ENCODE data around the gene SFTA2. TPM values are rescaled to one million over a fixed set of nuclear protein-coding genes. Genes with fewer than 3 reads are reported as not detected.
"Not testable (repeated sequence)": the region's sequence is repeated elsewhere in the genome, so short reads cannot be mapped to it uniquely, and the experiment has no call there.

SFTA2 gene
- total RNA-seq, 1 donor from 2014 or later = not detected

- DNase-seq = peak; percentile 21
These were observed 10.5 kb upstream of the SFTA2 start for GRCh38 chr6:30942338-30943060.

GRCh38 chr6:30940361-30940986 lies 8.5 kb upstream of the SFTA2 start, which contains the start of gene MUCL3:
MUCL3 (plus strand) TSS chr6:30940973; CDS start chr6:30941000, 27 bp downstream.
- DNase-seq = no peak

GRCh38 chr6:30939473-30939872 lies 7.5 kb upstream of the SFTA2 start:
- no peak for DNase-seq

- DNase-seq = no peak
These were observed 6.8 kb upstream of the SFTA2 start for GRCh38 chr6:30938730-30939129.

- DNase-seq = no peak
These were observed 5.3 kb upstream of the SFTA2 start for GRCh38 chr6:30937265-30937664.

- no peak for DNase-seq
These were observed 3.0 kb upstream of the SFTA2 start for GRCh38 chr6:30935018-30935417.

GRCh38 chr6:30932665-30933365 lies 845 bp upstream of the SFTA2 start:
- no peak for DNase-seq

- DNase-seq = no peak
These were observed 698 bp downstream of the SFTA2 start for GRCh38 chr6:30931272-30931671.

- DNase-seq = no peak
These were observed 1.5 kb downstream of the SFTA2 start for GRCh38 chr6:30930506-30930905.

DNA sequence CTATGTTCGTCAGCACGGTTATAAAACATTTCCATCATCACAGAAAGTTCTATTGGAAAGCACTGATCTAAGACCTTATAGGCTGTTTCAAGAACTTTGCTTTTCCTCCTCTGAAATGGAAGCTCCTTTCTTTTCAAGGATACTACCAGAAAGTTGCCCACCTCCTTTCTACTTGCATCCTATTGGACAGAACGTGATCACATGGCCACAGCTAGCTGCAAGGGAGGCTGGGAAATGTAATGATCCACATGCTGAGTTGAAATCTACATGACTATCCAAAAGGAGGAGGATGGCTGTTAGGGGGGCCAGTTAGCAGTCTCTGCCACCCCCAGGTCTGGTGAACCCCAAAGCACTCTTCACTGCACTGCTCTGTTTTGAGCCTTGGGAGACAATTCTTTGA lies 3.3 kb downstream of the SFTA2 start:
- DNase-seq = no peak

- DNase-seq = not testable (repeated sequence)
These were observed 4.9 kb downstream of the SFTA2 start for GRCh38 chr6:30927080-30927479.

DNA sequence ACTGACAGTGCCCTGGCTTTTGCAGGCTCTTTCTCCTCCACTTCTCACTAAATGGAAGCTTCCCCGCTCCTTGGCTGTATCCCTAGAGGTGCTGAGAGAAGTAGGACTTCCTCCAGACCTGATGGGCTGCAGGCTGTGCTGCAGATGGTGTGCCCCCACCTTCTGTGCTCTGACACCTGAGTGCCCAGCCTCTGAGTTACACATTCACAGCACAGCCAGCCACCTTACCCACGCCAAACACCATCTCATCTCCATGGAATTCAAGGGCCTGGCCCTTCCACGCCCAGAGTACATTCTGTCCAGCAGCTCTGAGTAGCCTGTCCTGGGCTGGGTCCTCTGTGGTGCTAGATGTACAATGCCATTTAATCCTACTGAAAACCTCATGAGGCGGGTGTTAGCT lies 5.3 kb downstream of the SFTA2 start:
- no peak for DNase-seq

DNA sequence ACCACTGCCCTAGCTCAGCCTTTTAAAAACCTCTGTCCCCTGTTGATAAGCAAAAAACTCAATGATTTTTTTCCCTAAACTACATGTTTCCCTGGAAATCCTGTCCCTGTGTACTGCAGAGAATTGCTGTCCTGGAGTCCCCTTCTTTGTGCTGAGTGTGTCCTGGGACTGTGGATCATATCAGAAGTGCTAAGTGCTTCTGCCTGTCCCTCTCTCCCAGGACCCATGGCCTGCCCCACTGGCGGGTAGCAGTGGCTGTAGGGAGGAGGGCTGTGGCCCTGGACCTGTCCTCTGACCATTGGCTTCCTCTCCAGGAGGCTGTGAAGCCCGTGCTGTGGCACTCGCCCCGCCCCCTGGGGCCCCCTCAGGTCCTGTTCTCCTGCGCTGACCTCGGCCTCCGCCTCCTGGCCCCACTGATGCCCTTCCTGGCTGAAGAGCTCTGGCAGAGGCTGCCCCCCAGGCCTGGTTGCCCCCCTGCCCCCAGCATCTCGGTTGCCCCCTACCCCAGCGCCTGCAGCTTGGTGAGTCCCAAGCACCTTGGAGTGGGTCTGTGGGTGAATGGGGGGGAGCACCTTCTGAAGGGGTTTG lies 7.8 kb downstream of the SFTA2 start:
- not testable (repeated sequence) for DNase-seq

GRCh38 chr6:30922447-30922852 lies 9.5 kb downstream of the SFTA2 start:
- DNase-seq = no peak

DNA sequence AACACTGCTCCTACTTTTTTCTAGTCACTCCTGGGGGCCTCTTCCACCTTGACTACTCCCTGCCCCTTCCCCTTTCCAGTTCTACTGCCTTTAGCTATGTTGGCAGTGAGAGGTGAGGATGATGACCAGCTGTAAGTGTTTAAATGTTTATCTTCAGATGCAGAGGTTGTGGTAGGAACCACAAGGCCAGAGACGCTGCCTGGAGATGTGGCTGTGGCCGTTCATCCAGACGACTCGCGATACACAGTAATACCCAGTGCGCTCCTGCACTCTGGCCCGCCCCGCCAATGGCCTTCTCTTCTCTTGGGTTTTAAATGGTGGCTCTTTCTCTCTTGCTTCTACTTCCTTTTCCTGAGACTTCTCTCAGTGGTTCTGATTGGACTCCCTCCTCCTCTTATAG lies 13.3 kb downstream of the SFTA2 start:
- no peak for DNase-seq

DNA sequence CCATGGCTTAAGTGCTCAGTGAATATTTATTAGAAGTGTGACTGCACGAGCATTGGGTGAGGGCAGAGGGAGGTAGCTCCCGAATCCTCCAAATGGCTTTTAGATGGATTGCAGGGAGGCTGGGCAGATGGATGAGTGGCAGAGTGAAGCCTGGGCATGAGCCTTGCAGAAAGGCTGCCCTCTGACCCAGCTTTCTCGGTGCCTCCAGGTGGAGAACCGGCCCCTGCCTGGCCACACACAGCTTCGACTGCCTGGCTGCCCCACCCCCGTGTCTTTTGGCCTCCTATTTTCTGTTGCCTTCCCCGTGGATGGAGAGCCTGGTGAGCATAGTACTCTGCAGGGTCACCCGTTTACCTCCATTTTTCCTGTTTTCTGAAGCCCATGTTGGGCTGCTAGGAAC lies 14.5 kb downstream of the SFTA2 start:
- no peak for DNase-seq

GRCh38 chr6:30917041-30917440 lies 14.9 kb downstream of the SFTA2 start:
- no peak for DNase-seq

DNA sequence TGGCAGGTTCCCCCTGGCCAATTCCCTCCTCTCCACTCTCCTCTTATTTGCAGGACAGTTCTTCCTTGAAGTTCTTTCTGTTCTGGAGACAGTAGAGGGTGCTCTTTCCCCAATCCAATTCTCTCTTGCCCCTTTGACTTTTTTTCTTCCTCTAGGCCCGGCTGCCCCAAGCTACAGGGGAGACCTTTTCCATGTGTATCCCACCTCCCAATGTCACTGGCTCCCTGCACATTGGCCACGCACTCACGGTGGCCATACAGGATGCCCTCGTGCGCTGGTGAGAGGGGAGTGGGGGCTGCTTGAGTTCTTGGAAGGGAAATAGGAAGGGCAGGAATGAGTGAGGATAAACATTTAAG lies 16.4 kb downstream of the SFTA2 start:
- DNase-seq = peak; percentile 35

- no peak for DNase-seq
These were observed 16.9 kb downstream of the SFTA2 start for GRCh38 chr6:30914854-30915590.

DNA sequence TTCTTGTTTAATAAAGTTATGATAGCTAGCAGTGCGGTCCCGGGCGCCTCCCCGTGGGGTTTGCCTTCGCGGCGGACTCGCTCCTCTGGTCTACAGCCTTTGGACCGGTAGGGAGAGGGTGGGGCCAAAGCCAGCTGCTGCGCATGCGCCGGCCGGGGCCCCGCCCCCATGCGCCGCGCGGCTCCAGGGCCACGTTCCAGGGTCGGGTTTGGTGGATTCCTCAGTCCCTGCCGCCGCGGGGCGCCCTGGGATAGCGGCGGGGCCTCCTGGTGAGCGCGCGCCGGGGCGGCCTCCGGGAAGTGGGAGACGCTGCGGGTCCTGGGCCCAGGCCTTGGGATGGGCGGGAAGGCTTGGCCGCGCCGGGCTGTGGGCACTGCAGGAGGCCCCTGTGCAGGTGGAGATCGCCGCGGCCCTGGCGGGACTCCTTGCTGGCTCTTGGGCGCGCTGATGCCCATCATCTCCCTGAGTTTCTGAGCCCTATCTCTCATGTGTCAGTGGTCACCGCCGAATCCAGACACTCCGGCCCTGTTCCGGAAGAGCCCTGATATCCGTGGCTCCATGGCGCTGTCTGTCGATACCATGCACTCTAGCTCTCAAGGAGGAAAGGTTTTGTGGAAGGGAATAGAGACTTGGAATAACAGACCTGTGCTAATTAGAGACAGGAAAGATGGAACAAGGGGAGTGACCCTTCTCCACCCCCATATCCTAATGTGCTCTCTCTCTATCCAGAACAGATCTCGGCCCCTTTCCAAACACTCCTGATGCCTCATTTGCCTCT lies 17.7 kb downstream of the SFTA2 start, which contains the start of gene VARS2:
TSS of gene VARS2 (plus strand) at position 163 of the 778 bp plus-strand sequence. CDS start at position 762, 599 bp downstream.
- peak; percentile 87 for DNase-seq

DNA sequence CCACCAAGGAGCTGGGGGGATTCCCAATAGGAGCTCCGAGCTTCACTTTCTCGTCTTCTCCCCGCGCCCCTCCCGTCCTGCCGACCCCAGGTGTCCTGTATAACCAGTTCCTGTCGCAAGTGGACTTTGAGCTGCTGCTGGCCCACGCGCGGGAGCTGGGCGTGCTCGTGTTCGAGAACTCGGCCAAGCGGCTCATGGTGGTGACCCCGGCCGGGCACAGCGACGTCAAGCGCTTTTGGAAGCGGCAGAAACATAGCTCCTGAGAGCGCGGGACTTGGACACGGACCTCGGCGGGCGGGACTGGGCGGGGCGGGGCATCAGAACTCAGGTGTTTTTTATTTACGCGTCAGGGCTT lies 18.3 kb downstream of the SFTA2 start:
- DNase-seq = no peak

All from skin of body (tissue), 2 donors.